Body of pancreas (tissue), 4 donors: ENCODE data around the gene KRTAP4-3.

Experiments used
- POLR2A ChIP-seq, 3 donors: fragments of 450-650 bp; IDR thresholded peaks; one replicate each; pipeline ENCODE4 v1.6.1; 2016; ENCODE audit warnings: antibody characterized with exemption in 3 of 3, mild to moderate bottlenecking in 2 of 3
- TF ChIP-seq, protein P1 (sequence below), 7 experiments: fragments of 450-650 bp in 4 of 7; fragments of 200-600 bp in 3 of 7; sonication (generic) in 3 of 7; IDR thresholded peaks; one replicate each; pipeline ENCODE4 v1.5.1; 2016 to 2019; ENCODE audit warnings: antibody characterized with exemption in 7 of 7

DNA sequence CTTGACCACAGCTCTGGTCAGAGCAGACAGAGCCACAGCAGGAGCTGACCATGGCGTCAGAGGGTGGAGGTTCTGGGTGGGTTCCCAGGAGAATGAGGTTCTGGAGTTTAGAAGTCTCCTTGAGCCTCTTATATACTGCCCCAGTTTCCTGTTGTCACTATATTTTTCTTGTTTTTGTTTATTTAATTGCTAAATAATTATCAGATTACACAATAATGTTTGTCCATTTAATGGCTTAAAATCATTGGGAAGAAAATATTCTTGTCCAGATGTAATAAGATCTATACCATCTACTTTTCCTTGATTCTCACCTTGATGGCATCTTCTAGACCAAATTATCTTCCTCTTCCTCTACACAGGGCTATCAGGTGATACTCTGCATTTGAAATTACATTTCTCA lies at the start of gene KRTAP4-3:
- TF ChIP-seq POLR2A (IDR thresholded peaks at IDR 0.05): no peak
- TF ChIP-seq, protein P1, sequence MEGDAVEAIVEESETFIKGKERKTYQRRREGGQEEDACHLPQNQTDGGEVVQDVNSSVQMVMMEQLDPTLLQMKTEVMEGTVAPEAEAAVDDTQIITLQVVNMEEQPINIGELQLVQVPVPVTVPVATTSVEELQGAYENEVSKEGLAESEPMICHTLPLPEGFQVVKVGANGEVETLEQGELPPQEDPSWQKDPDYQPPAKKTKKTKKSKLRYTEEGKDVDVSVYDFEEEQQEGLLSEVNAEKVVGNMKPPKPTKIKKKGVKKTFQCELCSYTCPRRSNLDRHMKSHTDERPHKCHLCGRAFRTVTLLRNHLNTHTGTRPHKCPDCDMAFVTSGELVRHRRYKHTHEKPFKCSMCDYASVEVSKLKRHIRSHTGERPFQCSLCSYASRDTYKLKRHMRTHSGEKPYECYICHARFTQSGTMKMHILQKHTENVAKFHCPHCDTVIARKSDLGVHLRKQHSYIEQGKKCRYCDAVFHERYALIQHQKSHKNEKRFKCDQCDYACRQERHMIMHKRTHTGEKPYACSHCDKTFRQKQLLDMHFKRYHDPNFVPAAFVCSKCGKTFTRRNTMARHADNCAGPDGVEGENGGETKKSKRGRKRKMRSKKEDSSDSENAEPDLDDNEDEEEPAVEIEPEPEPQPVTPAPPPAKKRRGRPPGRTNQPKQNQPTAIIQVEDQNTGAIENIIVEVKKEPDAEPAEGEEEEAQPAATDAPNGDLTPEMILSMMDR (IDR thresholded peaks at IDR 0.05): no peak
